ENCODE measurements around the gene ATP7B. TPM values are rescaled to one million over a fixed set of nuclear protein-coding genes. Genes with fewer than 3 reads are reported as not detected.

The ATP7B gene
- total RNA-seq, 1 donor from 2014 or later: 37.7 TPM

- Histone ChIP-seq H3K9me3 (no peaks in the 10 kb centered on the region), H3K27me3 (no peaks in the 10 kb centered on the region), H3K36me3 (no peaks in the 10 kb centered on the region), H3K4me1 (no peaks in the 10 kb centered on the region), H3K4me3 (no peak overlapping the region), H3K27ac (no peak overlapping the region)
- intact Hi-C loops (cut with DNase I): no loop called here
- no peak for DNase-seq (ENCODE audit: low spot score in 2 of 2)
- TF ChIP-seq, protein P1, sequence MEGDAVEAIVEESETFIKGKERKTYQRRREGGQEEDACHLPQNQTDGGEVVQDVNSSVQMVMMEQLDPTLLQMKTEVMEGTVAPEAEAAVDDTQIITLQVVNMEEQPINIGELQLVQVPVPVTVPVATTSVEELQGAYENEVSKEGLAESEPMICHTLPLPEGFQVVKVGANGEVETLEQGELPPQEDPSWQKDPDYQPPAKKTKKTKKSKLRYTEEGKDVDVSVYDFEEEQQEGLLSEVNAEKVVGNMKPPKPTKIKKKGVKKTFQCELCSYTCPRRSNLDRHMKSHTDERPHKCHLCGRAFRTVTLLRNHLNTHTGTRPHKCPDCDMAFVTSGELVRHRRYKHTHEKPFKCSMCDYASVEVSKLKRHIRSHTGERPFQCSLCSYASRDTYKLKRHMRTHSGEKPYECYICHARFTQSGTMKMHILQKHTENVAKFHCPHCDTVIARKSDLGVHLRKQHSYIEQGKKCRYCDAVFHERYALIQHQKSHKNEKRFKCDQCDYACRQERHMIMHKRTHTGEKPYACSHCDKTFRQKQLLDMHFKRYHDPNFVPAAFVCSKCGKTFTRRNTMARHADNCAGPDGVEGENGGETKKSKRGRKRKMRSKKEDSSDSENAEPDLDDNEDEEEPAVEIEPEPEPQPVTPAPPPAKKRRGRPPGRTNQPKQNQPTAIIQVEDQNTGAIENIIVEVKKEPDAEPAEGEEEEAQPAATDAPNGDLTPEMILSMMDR (IDR thresholded peaks at IDR 0.05): no peak
Observed at GRCh38 chr13:51976423-51976822, 34.8 kb downstream of the ATP7B start.

- intact Hi-C loops (cut with DNase I): no loop called here
- H3K9me3 ChIP-seq: no peaks in the 10 kb centered on the region
- H3K4me3 ChIP-seq: no peak overlapping the region
- H3K4me1 ChIP-seq: no peaks in the 10 kb centered on the region
- H3K27ac ChIP-seq: no peak overlapping the region
- TF ChIP-seq, protein P1 (IDR thresholded peaks at IDR 0.05): no peak
- no peaks in the 10 kb centered on the region for H3K27me3 ChIP-seq
- H3K36me3 ChIP-seq: peaks cover 0 to 6% of the 10 kb centered on the region in 2 donors
- no peak for DNase-seq (ENCODE audit: low spot score in 2 of 2)
Observed at GRCh38 chr13:51974482-51974881, 36.8 kb downstream of the ATP7B start.

DNA sequence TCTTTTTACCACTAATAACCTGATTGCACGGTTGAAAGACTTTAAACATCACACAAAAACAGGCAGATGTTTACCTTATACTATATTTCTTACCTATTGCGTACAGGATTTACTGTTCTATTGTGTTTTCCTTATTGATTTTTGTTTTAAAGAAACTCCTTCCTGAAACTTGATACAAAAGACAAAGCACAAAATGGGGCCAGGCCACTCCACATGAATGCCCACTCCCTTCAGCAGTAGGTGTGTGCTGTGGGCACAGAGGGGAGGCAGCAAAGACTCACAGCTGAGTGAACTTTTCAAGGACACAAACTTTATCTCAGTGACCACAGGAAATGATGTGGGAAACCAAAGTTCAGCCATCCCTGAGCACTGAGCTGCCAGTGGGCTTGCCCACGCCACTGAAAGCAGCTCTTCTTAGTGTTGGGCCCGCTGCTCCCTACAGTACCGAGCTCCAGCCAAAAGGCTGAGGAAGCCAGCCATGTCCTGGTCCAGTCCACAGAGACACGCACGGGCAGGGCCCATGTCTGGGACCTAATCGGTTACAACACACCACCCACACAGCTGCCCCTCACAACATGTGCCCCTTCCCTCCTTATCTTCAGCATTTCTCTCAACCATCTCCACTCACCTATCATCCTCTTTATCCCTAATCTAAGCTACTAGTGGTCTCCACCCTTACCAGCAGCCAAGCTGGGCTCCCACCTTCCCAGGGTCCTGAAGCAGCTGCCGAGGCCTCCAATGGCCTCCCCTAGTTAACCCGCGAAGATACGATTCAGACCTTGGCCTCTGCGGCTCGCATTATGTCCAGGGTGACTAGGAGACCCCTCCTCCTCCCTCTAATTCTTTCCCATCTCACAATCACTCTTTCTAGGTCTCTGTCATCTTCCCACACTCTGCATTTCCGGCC is 39.5 kb downstream of the ATP7B start:
- H3K4me3 ChIP-seq: no peak overlapping the region

DNA sequence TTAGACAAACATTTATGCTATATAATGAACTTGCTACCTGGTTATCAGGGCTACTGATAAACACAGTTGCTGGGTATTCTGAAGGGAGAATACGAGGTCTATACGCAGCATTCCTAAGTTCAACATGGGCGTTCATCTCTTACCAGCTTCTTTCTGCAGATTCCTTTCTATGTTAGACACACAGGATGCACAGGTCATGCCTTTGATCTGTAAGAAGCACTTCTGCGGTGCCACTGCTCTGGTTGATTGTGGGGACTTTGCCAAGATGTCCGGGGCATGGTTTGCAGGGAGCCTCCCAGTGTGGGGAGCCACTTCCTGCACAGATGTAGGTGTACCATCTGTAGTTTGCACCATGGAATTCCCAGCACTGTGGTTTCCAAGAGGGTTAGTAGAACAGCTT is 40.9 kb downstream of the ATP7B start:
- no peak overlapping the region for H3K4me3 ChIP-seq
- H3K4me1 ChIP-seq: no peaks in the 10 kb centered on the region
- H3K27me3 ChIP-seq: no peaks in the 10 kb centered on the region
- H3K36me3 ChIP-seq: peaks cover 0 to 8% of the 10 kb centered on the region in 2 donors
- intact Hi-C loops (cut with DNase I): no loop called here
- TF ChIP-seq, protein P1 (IDR thresholded peaks at IDR 0.05): no peak
- H3K9me3 ChIP-seq: no peaks in the 10 kb centered on the region
- no peak for DNase-seq (ENCODE audit: low spot score in 2 of 2)
- H3K27ac ChIP-seq: no peak overlapping the region

More for the DNA sequence above, 39.5 kb downstream of the ATP7B start:
- Histone ChIP-seq H3K4me1 (no peaks in the 10 kb centered on the region), H3K36me3 (peaks cover 0 to 8% of the 10 kb centered on the region in 2 donors), H3K27ac (no peak overlapping the region), H3K27me3 (no peaks in the 10 kb centered on the region), H3K9me3 (no peaks in the 10 kb centered on the region)
- intact Hi-C loops (cut with DNase I): no loop called here
- no peak for DNase-seq (ENCODE audit: low spot score in 2 of 2)
- TF ChIP-seq, protein P1 (IDR thresholded peaks at IDR 0.05): no peak

GRCh38 chr13:51967482-51968446 is 43.5 kb downstream of the ATP7B start:
- TF ChIP-seq, protein P1 (IDR thresholded peaks at IDR 0.05): no peak
- H3K27ac ChIP-seq: no peak overlapping the region
- intact Hi-C loops (cut with DNase I): no loop called here
- no peaks in the 10 kb centered on the region for H3K4me1 ChIP-seq
- peaks cover 0 to 8% of the 10 kb centered on the region in 2 donors for H3K36me3 ChIP-seq
- no peak overlapping the region for H3K4me3 ChIP-seq
- no peak for DNase-seq (ENCODE audit: low spot score in 2 of 2)
- H3K27me3 ChIP-seq: no peaks in the 10 kb centered on the region
- no peaks in the 10 kb centered on the region for H3K9me3 ChIP-seq

All from ascending aorta (tissue), 2 donors.